Measurements from ENCODE around the gene CCDC63. TPM values are rescaled to one million over a fixed set of nuclear protein-coding genes. Genes with fewer than 3 reads are reported as not detected.

CCDC63 gene
- total and polyA plus RNA-seq, 2 donors (not counting 3 experiments of a cell fraction or from before 2014, with no cell fraction given) = not detected

GRCh38 chr12:110863161-110863560 is 16.4 kb downstream of the CCDC63 start:
- no peak overlapping the region for H3K4me3 ChIP-seq (replicated peaks in 1 of 3; ENCODE audit: insufficient read depth in 1 of 3, low read depth in 1 of 3, low read length in 3 of 3)
- no peaks in the 10 kb centered on the region for H4K20me1 ChIP-seq (replicated peaks; ENCODE audit: control insufficient read depth, extremely low read depth, insufficient read depth, low read length)
- no peak overlapping the region for H2AFZ ChIP-seq (ENCODE audit: low read depth, low read length)
- H3K4me2 ChIP-seq (ENCODE audit: insufficient read depth, low read length) = no peak overlapping the region
- FAIRE-seq (no peak), DNase-seq (ENCODE audit: low read depth, low spot score) (no peak)
- H3K79me2 ChIP-seq (ENCODE audit: control insufficient read depth, insufficient read depth, low read length) = no peaks in the 10 kb centered on the region
- H3K36me3 ChIP-seq (ENCODE audit: control insufficient read depth in 2 of 2, extremely low read depth in 1 of 2, insufficient read depth in 2 of 2, low read length in 2 of 2) = no peaks in the 10 kb centered on the region
- no peak overlapping the region for H3K9ac ChIP-seq (replicated peaks; ENCODE audit: extremely low read depth, insufficient read depth, low read length)
- no peak for TF ChIP-seq POLR2AphosphoS5 (IDR thresholded peaks at IDR 0.05; ENCODE audit: insufficient read depth, low read depth, low read length)
- TF ChIP-seq GATA2 (IDR thresholded peaks at IDR 0.05; ENCODE audit: insufficient read depth, insufficient read length, low read depth, low read length) = no peak
- TF ChIP-seq EZH2 (IDR thresholded peaks at IDR 0.05; ENCODE audit: borderline replicate concordance, low read depth, low read length, severe bottlenecking) = no peak
- TF ChIP-seq MYC (IDR thresholded peaks at IDR 0.05; ENCODE audit: low read depth, low read length) = no peak
- TF ChIP-seq JUN (IDR thresholded peaks at IDR 0.05; ENCODE audit: borderline replicate concordance, insufficient read depth, insufficient read length, low read depth) = no peak
- TF ChIP-seq CTCF (IDR thresholded peaks at IDR 0.05; ENCODE audit: extremely low read depth in 1 of 2, insufficient read depth in 1 of 2, low read depth in 1 of 2, low read length in 2 of 2) = no peak
- TF ChIP-seq FOS (IDR thresholded peaks at IDR 0.05; ENCODE audit: borderline replicate concordance, insufficient read depth, low read length) = no peak
- TF ChIP-seq, protein P1, sequence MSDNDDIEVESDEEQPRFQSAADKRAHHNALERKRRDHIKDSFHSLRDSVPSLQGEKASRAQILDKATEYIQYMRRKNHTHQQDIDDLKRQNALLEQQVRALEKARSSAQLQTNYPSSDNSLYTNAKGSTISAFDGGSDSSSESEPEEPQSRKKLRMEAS (IDR thresholded peaks at IDR 0.05; ENCODE audit: insufficient read depth, insufficient read length) = no peak
- TF ChIP-seq POLR2A (IDR thresholded peaks at IDR 0.05; ENCODE audit: low read depth, low read length) = no peak
- H3K9me3 ChIP-seq (replicated peaks; ENCODE audit: control insufficient read depth, insufficient read depth, low read length) = no peaks in the 10 kb centered on the region
- BruUV-seq (replicated peaks) = no TSS peak
- intact Hi-C loops (cut with micrococcal nuclease) (no loop called here), dilution Hi-C loops (cut with MboI; ENCODE audit: extremely low pct_ligation_motif_present, low sequenced_read_pairs) (no loop called here)
- no peaks in the 10 kb centered on the region for H3K9me1 ChIP-seq (replicated peaks; ENCODE audit: control insufficient read depth, extremely low read depth, insufficient read depth, low read length)
- ChIA-PET CTCF (interaction anchor here (0.8 kb wide), 1 partner anchor 25 kb away, joined by 3 read pairs; no protein-coding TSS in a partner anchor), POLR2A (no interaction called here)
- H3K27ac ChIP-seq (ENCODE audit: insufficient read depth, low read depth, low read length) = no peak overlapping the region
- no peaks in the 10 kb centered on the region for H3K4me1 ChIP-seq (ENCODE audit: control insufficient read depth, extremely low read depth, insufficient read depth, low read length)
- H3K27me3 ChIP-seq (ENCODE audit: control insufficient read depth in 2 of 2, insufficient read depth in 2 of 2, low read length in 2 of 2) = peaks cover 0 to 4% of the 10 kb centered on the region in 2 experiments

Measured in endothelial cell of umbilical vein (primary cell).